Measurements from ENCODE around the gene MGAT4B.
A peak's percentile ranks its signal among the peaks of the same experiment; 100 is the strongest.

MGAT4B gene

GRCh38 chr5:179798144-179798770, 8.4 kb downstream of the MGAT4B start:
- no peak for DNase-seq (ENCODE audit: low read depth)
- no peak for TF ChIP-seq CTCF (IDR thresholded peaks at IDR 0.05; ENCODE audit: control insufficient read depth, extremely low read depth, insufficient read depth)
- no peak overlapping the region for H3K4me3 ChIP-seq (ENCODE audit: low read depth, low read length)

DNA sequence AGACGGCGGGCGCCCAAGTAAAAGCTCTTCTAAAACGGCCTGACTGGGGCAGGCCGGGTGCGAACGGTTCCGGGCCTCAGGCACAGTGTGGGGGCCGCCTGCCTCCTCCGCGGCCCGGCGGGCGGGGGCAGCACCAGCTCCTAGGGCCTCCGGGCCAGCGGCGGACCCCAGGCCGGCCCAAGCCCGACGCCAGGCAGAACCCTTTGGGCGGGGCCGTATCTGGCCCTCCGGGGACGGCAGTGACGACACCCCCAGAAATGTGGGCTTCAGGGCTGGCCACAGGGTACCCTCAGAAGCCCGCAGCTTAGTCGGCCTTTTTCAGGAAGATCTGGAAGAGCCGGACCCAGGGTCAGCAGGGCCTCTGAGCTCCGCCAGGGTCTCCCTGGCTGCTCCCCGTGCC, 8.9 kb downstream of the MGAT4B start:
- DNase-seq (ENCODE audit: low read depth), result no peak
- no peak overlapping the region for H3K4me3 ChIP-seq (ENCODE audit: low read depth, low read length)
- TF ChIP-seq CTCF (IDR thresholded peaks at IDR 0.05; ENCODE audit: control insufficient read depth, extremely low read depth, insufficient read depth), result no peak

DNA sequence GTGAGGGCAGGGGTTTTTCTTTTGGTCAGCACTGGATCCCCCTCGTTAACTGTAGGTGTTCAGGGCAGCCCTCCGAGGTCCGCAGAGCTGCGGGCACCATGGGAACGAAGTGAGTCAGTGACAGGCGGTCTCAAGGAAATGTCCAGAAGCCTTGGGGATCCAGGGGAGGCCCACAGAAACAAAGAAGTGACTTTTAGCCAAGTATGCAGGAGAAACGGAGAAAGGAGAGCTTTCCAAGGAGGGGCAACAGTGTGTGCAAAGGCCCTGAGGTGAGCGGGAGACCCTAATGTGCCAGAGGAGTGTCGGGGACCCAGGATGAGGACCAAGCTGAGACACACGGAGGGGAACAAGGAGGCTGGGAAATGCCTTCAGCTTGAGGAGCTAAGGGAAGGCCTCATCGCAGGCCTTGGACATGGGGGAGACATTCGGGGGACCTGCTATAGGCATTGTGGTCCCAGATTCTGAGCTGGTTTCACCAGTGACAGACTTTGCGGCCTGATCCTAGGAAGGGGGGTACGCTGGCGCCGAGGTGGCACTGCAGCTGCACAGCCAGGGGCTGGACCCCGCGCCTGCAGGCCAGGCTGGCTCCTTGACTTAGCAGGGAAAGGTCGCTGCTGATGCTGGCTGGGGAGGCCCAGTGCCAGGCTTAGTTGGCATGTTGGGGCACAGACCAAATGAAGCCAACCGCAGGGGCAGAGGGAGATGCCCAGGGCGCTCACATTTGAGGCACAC, 9.6 kb downstream of the MGAT4B start:
- DNase-seq (ENCODE audit: low read depth), result no peak
- peak overlapping the region; percentile 69 for H3K4me3 ChIP-seq (ENCODE audit: low read depth, low read length)
- TF ChIP-seq CTCF (IDR thresholded peaks at IDR 0.05; ENCODE audit: control insufficient read depth, extremely low read depth, insufficient read depth), result no peak

- DNase-seq (ENCODE audit: low read depth), result no peak
- TF ChIP-seq CTCF (IDR thresholded peaks at IDR 0.05; ENCODE audit: control insufficient read depth, extremely low read depth, insufficient read depth), result peak; percentile 97
- H3K4me3 ChIP-seq (ENCODE audit: low read depth, low read length), result peak overlapping the region; percentile 69
Observed at GRCh38 chr5:179795863-179796833, 10.5 kb downstream of the MGAT4B start.

DNA sequence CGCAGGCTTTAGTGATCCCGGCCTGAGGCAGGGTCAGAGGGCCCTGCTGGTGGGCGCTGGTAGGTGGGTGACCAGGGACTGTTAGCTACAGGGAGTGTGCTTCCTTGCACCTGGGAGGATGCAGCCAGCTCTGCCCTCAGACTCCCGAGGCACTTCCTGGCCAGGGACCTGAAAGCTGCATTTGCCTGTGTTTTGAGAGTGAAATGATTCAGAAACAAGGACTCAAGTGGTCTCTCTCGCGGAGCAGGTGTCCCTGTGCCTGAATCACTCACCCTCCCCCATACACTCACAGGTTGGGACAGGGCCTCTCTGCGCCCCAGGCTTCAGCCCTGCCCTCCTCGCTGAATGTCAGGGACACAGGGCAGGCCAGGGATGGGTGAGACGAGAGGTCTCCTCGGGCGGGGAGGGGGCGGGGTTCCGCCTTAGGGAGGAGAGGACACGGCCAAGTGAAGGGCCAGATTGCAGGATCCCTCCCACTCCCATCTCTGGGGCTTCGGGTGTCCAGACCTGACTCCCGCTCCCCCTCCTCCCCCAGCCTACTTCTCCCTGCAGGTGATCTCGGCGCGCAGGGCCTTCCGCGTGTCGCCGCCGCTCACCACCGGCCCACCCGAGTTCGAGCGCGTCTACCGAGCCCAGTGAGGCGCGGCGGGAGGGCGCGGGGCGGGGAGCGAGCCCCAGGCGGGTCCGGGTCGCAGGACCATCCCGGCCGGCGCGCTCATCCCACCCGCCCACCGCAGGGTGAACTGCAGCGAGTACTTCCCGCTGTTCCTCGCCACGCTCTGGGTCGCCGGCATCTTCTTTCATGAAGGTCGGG, 11.4 kb downstream of the MGAT4B start:
- H3K4me3 ChIP-seq (ENCODE audit: low read depth, low read length), result peak overlapping the region; percentile 69
- TF ChIP-seq CTCF (IDR thresholded peaks at IDR 0.05; ENCODE audit: control insufficient read depth, extremely low read depth, insufficient read depth), result no peak
- no peak for DNase-seq (ENCODE audit: low read depth)

DNA sequence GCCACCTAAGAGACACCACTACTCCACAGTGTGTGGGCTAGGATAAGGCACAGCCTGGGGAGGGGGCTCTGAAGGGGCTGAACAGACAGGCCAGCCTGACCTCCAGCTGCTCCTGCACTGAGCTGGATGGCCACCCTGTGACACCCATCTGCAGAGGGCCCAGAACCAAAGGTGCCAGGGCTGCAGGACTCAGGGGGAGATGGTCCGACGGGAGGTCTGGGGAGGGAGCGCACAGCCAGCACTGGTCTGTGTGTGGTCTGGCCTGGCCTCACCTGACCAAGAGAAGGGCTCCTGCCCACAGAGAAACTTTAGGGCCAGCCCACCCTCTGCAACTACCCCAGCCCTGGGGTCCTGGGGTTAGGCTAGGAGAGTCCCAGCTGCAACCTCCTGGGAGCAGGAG, 12.1 kb downstream of the MGAT4B start:
- DNase-seq (ENCODE audit: low read depth), result no peak
- TF ChIP-seq CTCF (IDR thresholded peaks at IDR 0.05; ENCODE audit: control insufficient read depth, extremely low read depth, insufficient read depth), result no peak
- H3K4me3 ChIP-seq (ENCODE audit: low read depth, low read length), result peak overlapping the region; percentile 69

Data from LNCaP clone FGC (cell line).